MCF 10A (cell line): Measurements from ENCODE around the gene ATG7. TPM values are rescaled to one million over a fixed set of nuclear protein-coding genes. Genes with fewer than 3 reads are reported as not detected.
A peak's percentile ranks its signal among the peaks of the same experiment; 100 is the strongest.

ENCODE experiments used
- BruUV-seq: library from RNA; stranded (reverse); fragments of 400-500 nt; replicated peaks from 2 replicates; lab custom pipeline; 2021; lab: Mats Ljungman, UMichigan
- CTCF ChIA-PET: fragments of 300-600 bp; sonication (Branson Sonifier 250); formaldehyde crosslinking; extraction: SDS; loops from one replicate; lab custom pipeline; 2021; ENCODE audit warnings: antibody characterized with exemption, inconsistent platforms; lab: Yijun Ruan, JAX
- POLR2A ChIA-PET: fragments of 300-600, 350-650 bp; sonication (Branson Sonifier 250); formaldehyde crosslinking; extraction: SDS; loops from one replicate; lab custom pipeline; 2020; ENCODE audit warnings: antibody characterized with exemption, inconsistent platforms; lab: Yijun Ruan, JAX
- DNase-seq: peaks from one replicate; pipeline ENCODE4 v3.0.0-alpha.2; 2018; ENCODE audit not compliant: unreplicated experiment
- H3K27ac Mint-ChIP-seq: one replicate; pipeline ENCODE4 v1.8.0; 2022; ENCODE audit warnings: mild to moderate bottlenecking, low read depth, mixed read lengths; ENCODE audit not compliant: unreplicated experiment
- H3K27me3 Mint-ChIP-seq: one replicate; pipeline ENCODE4 v1.8.0; 2022; ENCODE audit warnings: mixed read lengths; ENCODE audit not compliant: insufficient read depth, unreplicated experiment
- H3K36me3 Mint-ChIP-seq: one replicate; pipeline ENCODE4 v1.8.0; 2022; ENCODE audit warnings: mild to moderate bottlenecking, moderate library complexity, mixed read lengths; ENCODE audit not compliant: insufficient read depth, unreplicated experiment
- H3K4me1 Mint-ChIP-seq: one replicate; pipeline ENCODE4 v1.8.0; 2022; ENCODE audit warnings: mixed read lengths; ENCODE audit not compliant: insufficient read depth, unreplicated experiment
- H3K4me3 Mint-ChIP-seq: one replicate; pipeline ENCODE4 v1.8.0; 2022; ENCODE audit warnings: mild to moderate bottlenecking, moderate library complexity, mixed read lengths; ENCODE audit not compliant: unreplicated experiment
- H3K9me3 Mint-ChIP-seq: one replicate; pipeline ENCODE4 v1.8.0; 2022; ENCODE audit warnings: mixed read lengths; ENCODE audit not compliant: unreplicated experiment
- intact Hi-C: fragments of 100-400 bp; cut with micrococcal nuclease; formaldehyde crosslinking; loops from 2 replicates; pipeline ENCODE4 v1.14.1; 2022
- total RNA-seq: library from RNA; stranded (reverse); gene quantifications from 2 replicates; pipeline ENCODE4 v1.2.3, GENCODE V29; 2022
- TF ChIP-seq, protein P1 (sequence below): fragments of 200-600 bp; IDR thresholded peaks from one replicate; pipeline ENCODE4 v1.8.0; 2022; ENCODE audit warnings: antibody characterized with exemption, mild to moderate bottlenecking; ENCODE audit not compliant: unreplicated experiment

ATG7 gene
- total RNA-seq, 1 experiment from 2014 or later = 54.0 TPM

DNA sequence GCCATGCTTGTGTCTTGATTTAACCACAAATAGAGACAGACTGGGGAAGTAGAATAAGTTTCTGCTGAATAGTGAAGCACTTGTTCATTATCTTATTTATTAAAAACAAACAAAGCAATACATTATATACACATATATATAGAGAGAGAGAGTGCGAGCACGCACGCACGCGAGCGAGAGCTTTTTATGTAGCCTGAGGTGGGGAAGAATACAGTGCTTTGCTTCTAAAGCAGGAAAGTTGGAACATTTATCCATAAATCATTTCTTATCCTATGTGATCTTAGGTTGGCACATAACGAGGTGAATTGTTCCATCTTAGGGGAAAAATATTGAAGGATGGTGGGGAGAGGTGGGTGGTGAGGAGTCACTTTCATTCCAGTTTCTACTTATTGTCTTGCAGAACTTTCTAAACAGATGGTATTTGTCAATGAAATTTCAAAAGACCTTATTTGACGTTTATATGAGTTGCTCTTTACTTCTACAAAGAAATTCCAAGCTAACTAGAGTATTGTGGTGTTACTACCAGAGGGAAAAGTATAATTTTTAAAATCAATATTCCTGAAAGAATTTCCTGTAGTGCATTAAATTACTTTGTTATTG lies 110.0 kb downstream of the ATG7 start:
- no peak for DNase-seq
- peaks cover 14% of the 10 kb centered on the region for H3K4me1 Mint-ChIP-seq
- no peak overlapping the region for H3K27ac Mint-ChIP-seq
- ChIA-PET CTCF (interaction anchor here (0.5 to 1.4 kb wide), 3 partner anchors 209 to 711 kb away, joined by 3 to 4 read pairs (median 4); no protein-coding TSS in a partner anchor), POLR2A (interaction anchor here (0.5 to 0.8 kb wide), 4 partner anchors 150 to 449 kb away, joined by 3 to 4 read pairs (median 3); no protein-coding TSS in a partner anchor)
- TF ChIP-seq, protein P1, sequence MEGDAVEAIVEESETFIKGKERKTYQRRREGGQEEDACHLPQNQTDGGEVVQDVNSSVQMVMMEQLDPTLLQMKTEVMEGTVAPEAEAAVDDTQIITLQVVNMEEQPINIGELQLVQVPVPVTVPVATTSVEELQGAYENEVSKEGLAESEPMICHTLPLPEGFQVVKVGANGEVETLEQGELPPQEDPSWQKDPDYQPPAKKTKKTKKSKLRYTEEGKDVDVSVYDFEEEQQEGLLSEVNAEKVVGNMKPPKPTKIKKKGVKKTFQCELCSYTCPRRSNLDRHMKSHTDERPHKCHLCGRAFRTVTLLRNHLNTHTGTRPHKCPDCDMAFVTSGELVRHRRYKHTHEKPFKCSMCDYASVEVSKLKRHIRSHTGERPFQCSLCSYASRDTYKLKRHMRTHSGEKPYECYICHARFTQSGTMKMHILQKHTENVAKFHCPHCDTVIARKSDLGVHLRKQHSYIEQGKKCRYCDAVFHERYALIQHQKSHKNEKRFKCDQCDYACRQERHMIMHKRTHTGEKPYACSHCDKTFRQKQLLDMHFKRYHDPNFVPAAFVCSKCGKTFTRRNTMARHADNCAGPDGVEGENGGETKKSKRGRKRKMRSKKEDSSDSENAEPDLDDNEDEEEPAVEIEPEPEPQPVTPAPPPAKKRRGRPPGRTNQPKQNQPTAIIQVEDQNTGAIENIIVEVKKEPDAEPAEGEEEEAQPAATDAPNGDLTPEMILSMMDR = no peak
- H3K4me3 Mint-ChIP-seq = no peak overlapping the region
- H3K27me3 Mint-ChIP-seq = no peaks in the 10 kb centered on the region
- BruUV-seq = no TSS peak
- intact Hi-C loops = loop anchor here (5.0 kb wide), 1 partner anchor 465 kb away; the partner anchor contains the start of gene TAMM41
- peaks cover 25% of the 10 kb centered on the region for H3K36me3 Mint-ChIP-seq
- no peaks in the 10 kb centered on the region for H3K9me3 Mint-ChIP-seq

DNA sequence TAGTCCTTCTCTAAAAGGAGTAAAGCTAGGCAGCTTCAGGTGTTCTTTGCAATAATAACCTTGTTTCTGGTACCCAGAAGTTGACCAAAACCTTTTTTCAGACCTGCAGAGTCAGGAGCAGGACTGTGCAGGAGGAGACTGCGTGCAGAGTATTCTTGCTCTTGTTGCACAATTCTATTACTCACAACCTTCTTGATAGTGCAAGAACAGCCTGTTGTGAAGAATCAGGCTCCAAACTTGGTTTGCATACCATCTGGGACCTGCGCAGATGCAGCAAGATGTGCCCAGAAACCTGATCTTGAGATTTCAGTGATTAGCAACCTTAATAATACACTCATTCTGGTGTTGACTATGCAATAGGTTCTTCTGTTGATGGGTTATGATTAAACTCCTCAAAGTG lies 111.9 kb downstream of the ATG7 start:
- Mint-ChIP-seq H3K27ac (no peak overlapping the region), H3K27me3 (no peaks in the 10 kb centered on the region), H3K9me3 (no peaks in the 10 kb centered on the region), H3K4me1 (peaks cover 8% of the 10 kb centered on the region), H3K36me3 (peaks cover 19% of the 10 kb centered on the region), H3K4me3 (no peak overlapping the region)
- ChIA-PET CTCF (interaction anchor here (0.7 to 1.6 kb wide), 5 partner anchors 149 to 268 kb away, joined by 3 to 6 read pairs (median 4); no protein-coding TSS in a partner anchor), POLR2A (interaction anchor here (0.6 to 1.7 kb wide), 5 partner anchors 8 to 336 kb away, joined by 3 to 5 read pairs (median 3); no protein-coding TSS in a partner anchor)
- BruUV-seq = no TSS peak
- peak; percentile 43 for DNase-seq
- intact Hi-C loops = loop anchor here (5.0 kb wide), 1 partner anchor 463 kb away; the partner anchor contains the start of gene TAMM41
- TF ChIP-seq, protein P1 = no peak

DNA sequence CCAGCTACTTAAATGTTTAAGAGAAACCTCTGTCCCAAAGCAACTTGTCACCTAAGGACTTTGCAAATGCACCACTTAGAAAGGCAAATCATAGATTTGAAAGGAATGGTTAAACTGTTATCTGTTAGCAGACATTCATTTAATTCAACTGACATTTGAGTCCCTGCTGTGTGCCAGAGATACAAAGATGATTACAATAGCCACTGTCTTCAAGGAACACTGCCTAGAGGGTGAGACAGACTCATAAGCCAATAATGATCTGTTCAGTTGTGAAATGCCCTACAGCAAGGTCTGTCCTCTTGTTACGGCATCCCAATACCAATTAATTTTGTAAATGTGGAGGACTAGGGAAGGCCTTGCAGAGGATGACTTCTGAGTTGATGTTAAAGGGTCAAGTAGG lies 113.1 kb downstream of the ATG7 start:
- intact Hi-C loops = no loop called here
- no peak overlapping the region for H3K27ac Mint-ChIP-seq

DNA sequence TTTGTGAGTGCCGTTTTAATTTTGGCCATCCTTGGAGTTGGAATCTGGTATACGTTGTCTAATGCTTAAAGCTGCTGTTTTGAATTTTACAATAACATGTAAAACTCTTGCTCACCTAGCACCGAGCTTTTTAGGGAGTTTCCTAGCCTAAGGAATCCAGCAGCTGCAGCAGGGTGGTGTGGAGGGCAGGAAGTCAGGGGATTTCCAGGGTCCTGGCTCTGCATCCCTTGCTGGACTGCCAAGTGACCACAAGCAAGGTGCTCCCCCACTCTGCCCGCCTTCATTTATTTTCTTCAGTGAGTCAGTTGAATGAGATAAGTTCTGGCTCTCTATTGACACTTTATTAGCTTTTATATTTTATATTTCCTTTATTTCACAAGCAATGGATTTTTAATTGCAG lies 113.7 kb downstream of the ATG7 start:
- no peak overlapping the region for H3K27ac Mint-ChIP-seq
- DNase-seq = peak; percentile 10
- intact Hi-C loops = no loop called here
- CTCF ChIA-PET = no interaction called here
- TF ChIP-seq, protein P1 = no peak
- peaks cover 9% of the 10 kb centered on the region for H3K36me3 Mint-ChIP-seq
- H3K27me3 Mint-ChIP-seq = no peaks in the 10 kb centered on the region
- peaks cover 22% of the 10 kb centered on the region for H3K4me1 Mint-ChIP-seq
- no peak overlapping the region for H3K4me3 Mint-ChIP-seq
- no peaks in the 10 kb centered on the region for H3K9me3 Mint-ChIP-seq
- POLR2A ChIA-PET = interaction anchor here (0.7 to 1.5 kb wide), 4 partner anchors 171 to 384 kb away, joined by 3 to 6 read pairs (median 4); partner anchors contain the start of gene VGLL4
- no TSS peak for BruUV-seq

More for the DNA sequence above, 113.1 kb downstream of the ATG7 start:
- DNase-seq = peak; percentile 53
- CTCF ChIA-PET = interaction anchor here (1.1 to 1.6 kb wide), 3 partner anchors 148 to 267 kb away, joined by 3 to 6 read pairs (median 4); no protein-coding TSS in a partner anchor
- no peak overlapping the region for H3K4me3 Mint-ChIP-seq
- peaks cover 16% of the 10 kb centered on the region for H3K4me1 Mint-ChIP-seq
- H3K9me3 Mint-ChIP-seq = no peaks in the 10 kb centered on the region
- H3K36me3 Mint-ChIP-seq = peaks cover 9% of the 10 kb centered on the region
- H3K27me3 Mint-ChIP-seq = no peaks in the 10 kb centered on the region
- POLR2A ChIA-PET = interaction anchor here (0.6 to 1.7 kb wide), 5 partner anchors 10 to 421 kb away, joined by 3 to 6 read pairs (median 3); partner anchors contain the start of gene VGLL4
- TF ChIP-seq, protein P1 = no peak
- no TSS peak for BruUV-seq
